HCT116 (cell line): ENCODE results near the gene NCSTN. TPM values are rescaled to one million over a fixed set of nuclear protein-coding genes. Genes with fewer than 3 reads are reported as not detected.

Experiments
- ATAC-seq: fragments of 200-7000 bp; cut with Tn5 transposase; 2 replicates; pipeline ENCODE4 v1.9.1; 2020; ENCODE audit warnings: mild to moderate bottlenecking, moderate library complexity
- BruUV-seq: library from RNA; stranded (reverse); fragments of 400-500 nt; replicated peaks from 2 replicates; lab custom pipeline; 2021; lab: Mats Ljungman, UMichigan
- CTCF ChIA-PET: fragments of 300-600 bp; sonication (Branson Sonifier 250); formaldehyde crosslinking; loops from one replicate; lab custom pipeline; 2021; ENCODE audit warnings: antibody characterized with exemption; lab: Charles Lee
- POLR2A ChIA-PET: fragments of 300-600, 350-600 bp; sonication (Branson Sonifier 250); formaldehyde crosslinking; loops from one replicate; lab custom pipeline; 2021; ENCODE audit warnings: antibody characterized with exemption; lab: Charles Lee
- RAD21 ChIA-PET, 2 experiments: fragments of 300-600 bp; sonication (Branson Sonifier 250); formaldehyde crosslinking; loops; one replicate each; lab custom pipeline; 2023; ENCODE audit warnings: low total read pairs in 2 of 2; ENCODE audit not compliant: uncharacterized antibody in 2 of 2, unreplicated experiment in 2 of 2, low non-redundant PET in 1 of 2; lab: Charles Lee
- DNase-seq: peaks from one replicate; pipeline ENCODE4 v3.0.0-alpha.2; 2010; ENCODE audit warnings: low read depth, low spot score
- H2AFZ ChIP-seq: fragments of 200-600 bp; shearing (Covaris generic), sonication (generic); 2 replicates; pipeline ENCODE4 v1.6.1; 2017; ENCODE audit warnings: low read depth, mixed run types, mixed read lengths, antibody characterized with exemption, low read length; ENCODE audit not compliant: poor library complexity, severe bottlenecking
- H3K27ac ChIP-seq: 2 replicates; pipeline ENCODE4 v1.5.1; 2012; ENCODE audit warnings: low read depth, low read length
- H3K27me3 ChIP-seq: fragments of 200-600 bp; sonication (generic); 2 replicates; pipeline ENCODE4 v1.6.1; 2016; ENCODE audit warnings: mixed run types, low read length, mixed read lengths; ENCODE audit not compliant: insufficient read depth
- H3K36me3 ChIP-seq, 2 experiments: fragments of 200-500 bp in 1 of 2; fragments of 200-600 bp in 1 of 2; sonication (Bioruptor generic) in 1 of 2; sonication (generic) in 1 of 2; 2 replicates each; pipeline versions ENCODE4 v1.5.1 to v1.6.1; 2014 to 2016; ENCODE audit warnings: low read length in 2 of 2, inconsistent platforms in 1 of 2, mixed read lengths in 1 of 2, mixed run types in 1 of 2; ENCODE audit not compliant: insufficient read depth in 2 of 2, control insufficient read depth in 1 of 2
- H3K4me1 ChIP-seq, 2 experiments: fragments of 200-600 bp in 1 of 2; sonication (generic) in 1 of 2; 2 replicates each; pipeline versions ENCODE4 v1.5.1 to v1.6.1; 2012 to 2017; ENCODE audit warnings: low read length in 2 of 2, inconsistent platforms in 1 of 2, mild to moderate bottlenecking in 1 of 2, mixed read lengths in 1 of 2, mixed run types in 1 of 2, moderate library complexity in 1 of 2; ENCODE audit not compliant: insufficient read depth in 2 of 2, control insufficient read depth in 1 of 2
- H3K4me2 ChIP-seq: fragments of 200-600 bp; sonication (generic); 2 replicates; pipeline ENCODE4 v1.6.1; 2017; ENCODE audit warnings: mixed run types, low read length, mixed read lengths
- H3K4me3 ChIP-seq, 2 experiments: fragments of 200-600 bp in 1 of 2; sonication (generic) in 1 of 2; replicated peaks in 1 of 2; 2 replicates each; pipeline ENCODE4 v1.5.1; 2011 to 2016; ENCODE audit warnings: low read length in 2 of 2, control low read depth in 1 of 2, low read depth in 1 of 2, mild to moderate bottlenecking in 1 of 2, mixed read lengths in 1 of 2, mixed run types in 1 of 2
- H3K79me2 ChIP-seq: fragments of 200-600 bp; sonication (generic); 2 replicates; pipeline ENCODE4 v1.6.1; 2017; ENCODE audit warnings: mild to moderate bottlenecking, mixed run types, low read length, moderate library complexity, mixed read lengths; ENCODE audit not compliant: insufficient read depth
- H3K9ac ChIP-seq: fragments of 200-600 bp; sonication (generic); 2 replicates; pipeline ENCODE4 v1.6.1; 2016; ENCODE audit warnings: low read length, mixed read lengths
- H3K9me2 ChIP-seq: fragments of 200-600 bp; sonication (generic), shearing (Covaris generic); 2 replicates; pipeline ENCODE4 v1.6.1; 2017; ENCODE audit warnings: mixed run types, mild to moderate bottlenecking, moderate library complexity; ENCODE audit not compliant: insufficient read depth
- H3K9me3 ChIP-seq, 2 experiments: fragments of 200-500 bp in 1 of 2; fragments of 200-600 bp in 1 of 2; sonication (Bioruptor generic) in 1 of 2; sonication (generic) in 1 of 2; 2 replicates each; pipeline ENCODE4 v1.6.1; 2014 to 2017; ENCODE audit warnings: low read length in 2 of 2, mixed read lengths in 2 of 2, inconsistent platforms in 1 of 2, low read depth in 1 of 2, mild to moderate bottlenecking in 1 of 2, mixed run types in 1 of 2, moderate library complexity in 1 of 2; ENCODE audit not compliant: control insufficient read depth in 1 of 2, insufficient read depth in 1 of 2
- H4K20me1 ChIP-seq: fragments of 200-600 bp; sonication (generic), shearing (Covaris generic); 2 replicates; pipeline ENCODE4 v1.6.1; 2017; ENCODE audit warnings: mixed run types, mild to moderate bottlenecking, moderate library complexity; ENCODE audit not compliant: insufficient read depth
- ATF3 ChIP-seq: IDR thresholded peaks from 2 replicates; pipeline ENCODE4 v1.6.1; 2012
- CEBPB ChIP-seq: IDR thresholded peaks from 2 replicates; pipeline ENCODE4 v1.6.1; 2012; ENCODE audit warnings: low read depth
- CTCF ChIP-seq, 3 experiments: fragments of 200-600 bp in 1 of 3; sonication (generic) in 1 of 3; IDR thresholded peaks in 2 of 3; conservative IDR thresholded peaks in 1 of 3; 2 replicates each; pipeline ENCODE4 v1.5.1; 2012 to 2017; ENCODE audit warnings: low read depth in 2 of 3, low read length in 2 of 3, antibody characterized with exemption in 1 of 3, borderline replicate concordance in 1 of 3, control low read depth in 1 of 3, mild to moderate bottlenecking in 1 of 3, mixed read lengths in 1 of 3, mixed run types in 1 of 3, moderate library complexity in 1 of 3; ENCODE audit not compliant: insufficient read depth in 1 of 3
- EGR1 ChIP-seq: IDR thresholded peaks from 2 replicates; pipeline ENCODE4 v1.6.1; 2012; ENCODE audit warnings: low read depth
- FOSL1 ChIP-seq: IDR thresholded peaks from 2 replicates; pipeline ENCODE4 v1.6.1; 2012; ENCODE audit warnings: low read depth
- JUND ChIP-seq: IDR thresholded peaks from 2 replicates; pipeline ENCODE4 v1.6.1; 2012
- MAX ChIP-seq: IDR thresholded peaks from 2 replicates; pipeline ENCODE4 v1.6.1; 2012
- POLR2A ChIP-seq: IDR thresholded peaks from 2 replicates; pipeline ENCODE4 v1.7.0; 2011; ENCODE audit warnings: borderline replicate concordance; ENCODE audit not compliant: insufficient read depth, insufficient read length; ENCODE audit errors: extremely low read depth
- POLR2AphosphoS5 ChIP-seq: IDR thresholded peaks from 2 replicates; pipeline ENCODE4 v1.6.1; 2011; ENCODE audit warnings: mild to moderate bottlenecking, low read depth, low read length, moderate library complexity
- RAD21 ChIP-seq: IDR thresholded peaks from 2 replicates; pipeline ENCODE4 v1.6.1; 2012; ENCODE audit warnings: low read depth, mild to moderate bottlenecking
- SIN3A ChIP-seq: IDR thresholded peaks from 2 replicates; pipeline ENCODE4 v1.6.1; 2012; ENCODE audit warnings: low read depth
- TCF7L2 ChIP-seq: IDR thresholded peaks from 2 replicates; pipeline ENCODE4 v1.7.0; 2011; ENCODE audit warnings: borderline replicate concordance, inconsistent platforms; ENCODE audit not compliant: insufficient read depth, insufficient read length; ENCODE audit errors: extremely low read depth
- YY1 ChIP-seq: IDR thresholded peaks from 2 replicates; pipeline ENCODE4 v1.6.1; 2011; ENCODE audit warnings: low read length, low read depth, moderate library complexity, mild to moderate bottlenecking; ENCODE audit not compliant: insufficient replicate concordance; ENCODE audit errors: extremely low read depth
- ZFX ChIP-seq: fragments of 450-650 bp; IDR thresholded peaks from 2 replicates; pipeline ENCODE4 v1.6.1; 2017
- ZNF274 ChIP-seq: fragments of 200-500 bp; sonication (Bioruptor generic); IDR thresholded peaks from 2 replicates; pipeline ENCODE4 v1.6.1; 2014; ENCODE audit warnings: mild to moderate bottlenecking, low read depth, low read length, inconsistent platforms
- intact Hi-C: fragments of 100-400 bp; cut with micrococcal nuclease; formaldehyde crosslinking; loops from 2 replicates; pipeline ENCODE4 v1.10.0; 2022
- total RNA-seq: library from RNA; stranded (reverse); gene quantifications from one replicate; pipeline ENCODE4 v1.2.1, GENCODE V29; 2021; ENCODE audit not compliant: unreplicated experiment

Gene NCSTN
- total RNA-seq, 1 experiment from 2014 or later: 68.4 TPM

GRCh38 chr1:160338580-160338979 is 4.6 kb upstream of the NCSTN start:
- Histone ChIP-seq H3K9me3 (no peaks in the 10 kb centered on the region), H3K4me2 (no peak overlapping the region), H3K9ac (no peak overlapping the region), H3K4me3 (no peak overlapping the region), H4K20me1 (no peaks in the 10 kb centered on the region), H3K27ac (no peak overlapping the region), H3K9me2 (no peaks in the 10 kb centered on the region), H2AFZ (no peak overlapping the region), H3K36me3 (peaks cover 36 to 42% of the 10 kb centered on the region in 2 experiments), H3K27me3 (no peaks in the 10 kb centered on the region), H3K4me1 (peaks cover 0 to 7% of the 10 kb centered on the region in 2 experiments; a peak in 3 of 4 replicates)
- no peak for ATAC-seq
- ChIA-PET POLR2A (no interaction called here), RAD21 (no interaction called here), CTCF (interaction anchor here (1.4 kb wide), 1 partner anchor 78 kb away, joined by 4 read pairs; no protein-coding TSS in a partner anchor)
- no TSS peak for BruUV-seq
- no peak for DNase-seq
- intact Hi-C loops: loop anchor here (5.0 kb wide), 1 partner anchor 46 kb away; no protein-coding TSS in a partner anchor
- TF ChIP-seq POLR2AphosphoS5 (no peak), MAX (no peak), SIN3A (no peak), JUND (no peak), EGR1 (no peak), TCF7L2 (no peak), CTCF (IDR thresholded peaks at IDR 0.05 in 2 of 3, conservative IDR thresholded peaks at IDR 0.05 in 1 of 3; ENCODE audit: borderline replicate concordance in 1 of 3, insufficient read depth in 1 of 3, low read depth in 2 of 3, low read length in 2 of 3) (no peak), YY1 (no peak), RAD21 (no peak), ZNF274 (no peak), ZFX (no peak), POLR2A (no peak), ATF3 (no peak), CEBPB (no peak), FOSL1 (no peak)
- TF ChIP-seq, all 23 proteins: peak for 0
- peaks cover 65% of the 10 kb centered on the region for H3K79me2 ChIP-seq
